Measurements from ENCODE around the gene PDZRN3. TPM values are rescaled to one million over a fixed set of nuclear protein-coding genes. Genes with fewer than 3 reads are reported as not detected.

The PDZRN3 gene
- total and polyA plus RNA-seq, 8 donors: 20.0 to 88.6 (median 62.3) TPM

DNA sequence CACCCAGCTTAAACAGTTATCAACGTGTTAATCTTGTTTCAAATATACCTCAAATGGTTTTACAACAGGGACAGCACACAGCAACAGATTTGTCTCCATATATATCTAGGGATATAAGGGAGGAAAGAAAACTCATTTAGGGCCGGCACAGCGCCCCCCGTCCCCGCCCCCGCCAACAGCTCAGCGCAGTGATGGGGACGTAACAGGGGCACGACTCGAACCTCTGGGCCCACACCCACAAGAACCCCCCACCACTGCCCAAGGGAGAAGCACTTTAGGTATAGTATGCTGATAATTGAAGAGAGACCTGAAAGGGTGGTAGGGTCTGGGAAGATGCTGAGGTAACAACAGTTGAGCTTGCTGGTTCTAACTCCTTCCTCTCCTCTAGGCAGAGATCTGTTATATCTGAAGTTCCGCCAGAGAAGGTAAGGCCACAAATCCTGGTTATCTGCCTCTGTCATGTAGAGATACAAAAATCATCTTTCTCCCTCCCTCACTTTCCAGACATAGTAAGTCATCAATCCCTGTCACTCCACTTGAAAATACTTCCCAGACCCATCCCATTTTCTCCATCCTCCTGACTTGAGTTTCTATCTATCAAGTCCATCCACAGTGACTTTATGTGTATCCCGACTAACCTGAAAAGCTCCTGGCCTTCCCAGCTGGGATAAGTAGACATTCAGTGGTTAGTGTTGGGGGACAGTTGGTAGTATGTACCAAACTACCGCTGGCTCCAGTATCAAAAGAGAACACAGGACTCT is 126.9 kb downstream of the PDZRN3 start:
- TF ChIP-seq, protein P1, sequence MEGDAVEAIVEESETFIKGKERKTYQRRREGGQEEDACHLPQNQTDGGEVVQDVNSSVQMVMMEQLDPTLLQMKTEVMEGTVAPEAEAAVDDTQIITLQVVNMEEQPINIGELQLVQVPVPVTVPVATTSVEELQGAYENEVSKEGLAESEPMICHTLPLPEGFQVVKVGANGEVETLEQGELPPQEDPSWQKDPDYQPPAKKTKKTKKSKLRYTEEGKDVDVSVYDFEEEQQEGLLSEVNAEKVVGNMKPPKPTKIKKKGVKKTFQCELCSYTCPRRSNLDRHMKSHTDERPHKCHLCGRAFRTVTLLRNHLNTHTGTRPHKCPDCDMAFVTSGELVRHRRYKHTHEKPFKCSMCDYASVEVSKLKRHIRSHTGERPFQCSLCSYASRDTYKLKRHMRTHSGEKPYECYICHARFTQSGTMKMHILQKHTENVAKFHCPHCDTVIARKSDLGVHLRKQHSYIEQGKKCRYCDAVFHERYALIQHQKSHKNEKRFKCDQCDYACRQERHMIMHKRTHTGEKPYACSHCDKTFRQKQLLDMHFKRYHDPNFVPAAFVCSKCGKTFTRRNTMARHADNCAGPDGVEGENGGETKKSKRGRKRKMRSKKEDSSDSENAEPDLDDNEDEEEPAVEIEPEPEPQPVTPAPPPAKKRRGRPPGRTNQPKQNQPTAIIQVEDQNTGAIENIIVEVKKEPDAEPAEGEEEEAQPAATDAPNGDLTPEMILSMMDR (IDR thresholded peaks at IDR 0.05): no peak
- Histone ChIP-seq H3K4me3 (no peak overlapping the region), H3K36me3 (no peaks in the 10 kb centered on the region), H3K27ac (no peak overlapping the region), H3K4me1 (peaks cover 3 to 9% of the 10 kb centered on the region in 2 donors), H3K9me3 (no peaks in the 10 kb centered on the region), H3K27me3 (no peaks in the 10 kb centered on the region)
- DNase-seq: no peak
- no peak for ATAC-seq
- intact Hi-C loops (cut with DNase I): no loop called here

DNA sequence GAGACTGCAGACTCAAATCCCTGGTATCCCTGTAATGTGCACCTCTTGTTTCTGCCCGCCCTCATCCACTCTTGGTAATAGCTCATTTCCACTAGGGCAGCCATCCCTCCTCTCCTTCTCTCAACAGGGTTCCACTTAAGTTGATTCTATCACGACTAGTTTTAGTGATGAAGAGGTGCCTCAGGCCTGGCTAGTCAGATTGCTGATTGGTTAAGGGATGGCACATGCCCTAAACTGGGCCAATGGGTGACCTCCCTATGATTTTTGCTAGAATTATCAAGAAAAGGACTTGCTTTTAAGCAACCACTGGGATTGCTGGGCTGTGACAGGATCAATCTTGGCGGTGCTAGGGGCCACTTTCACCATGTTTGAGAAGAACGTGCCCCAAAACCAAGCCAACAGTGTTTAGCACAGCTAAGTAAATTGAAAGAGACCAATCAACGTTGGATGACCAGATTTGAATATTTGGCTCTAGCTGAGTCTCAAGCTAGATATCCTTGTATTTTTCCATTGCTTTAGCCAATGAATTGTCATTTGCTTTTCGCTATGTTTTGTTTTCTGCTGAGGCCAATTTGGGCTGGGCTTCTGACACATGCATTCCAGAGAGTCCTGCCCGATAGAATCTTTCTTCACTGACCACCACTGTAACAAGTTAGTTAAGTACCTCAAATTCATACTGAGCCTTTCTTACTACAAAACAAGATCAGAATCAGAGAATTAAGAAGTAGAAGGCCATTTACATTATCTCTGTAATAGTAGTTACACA is 131.0 kb downstream of the PDZRN3 start:
- no peak overlapping the region for H3K27ac ChIP-seq
- TF ChIP-seq, protein P1 (IDR thresholded peaks at IDR 0.05): no peak
- H3K4me3 ChIP-seq: no peak overlapping the region
- H3K4me1 ChIP-seq: peaks cover 0 to 3% of the 10 kb centered on the region in 2 donors
- H3K9me3 ChIP-seq: no peaks in the 10 kb centered on the region
- ATAC-seq (no peak), DNase-seq (peak in 2 of 4 donors; percentile 56)
- intact Hi-C loops (cut with DNase I): no loop called here
- no peaks in the 10 kb centered on the region for H3K36me3 ChIP-seq
- H3K27me3 ChIP-seq: no peaks in the 10 kb centered on the region

DNA sequence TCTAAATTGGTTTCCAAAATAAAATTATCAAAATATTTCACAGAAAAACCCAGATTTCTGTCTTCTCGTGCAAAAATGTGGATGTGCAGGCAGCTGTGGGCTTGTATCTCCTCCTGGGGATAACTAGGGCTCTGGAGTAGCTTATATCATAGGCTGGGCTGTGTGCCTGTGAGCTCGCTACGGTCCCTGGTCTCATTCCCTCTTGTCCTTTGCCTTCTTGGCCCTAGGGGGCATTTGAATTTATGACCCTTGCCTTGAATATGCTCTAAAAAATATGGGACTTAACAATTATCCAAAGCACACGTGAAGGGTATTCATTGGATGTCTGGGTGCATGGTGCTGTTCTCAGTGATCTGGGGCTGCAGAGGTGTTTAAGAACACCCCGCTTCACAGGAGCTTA is 132.6 kb downstream of the PDZRN3 start:
- ATAC-seq: no peak
- TF ChIP-seq, protein P1 (IDR thresholded peaks at IDR 0.05): no peak
- no peaks in the 10 kb centered on the region for H3K9me3 ChIP-seq
- intact Hi-C loops (cut with DNase I): no loop called here
- peaks cover 0 to 3% of the 10 kb centered on the region in 2 donors for H3K4me1 ChIP-seq
- no peak overlapping the region for H3K4me3 ChIP-seq
- H3K27me3 ChIP-seq: no peaks in the 10 kb centered on the region
- H3K36me3 ChIP-seq: no peaks in the 10 kb centered on the region
- H3K27ac ChIP-seq: no peak overlapping the region
- DNase-seq: no peak

DNA sequence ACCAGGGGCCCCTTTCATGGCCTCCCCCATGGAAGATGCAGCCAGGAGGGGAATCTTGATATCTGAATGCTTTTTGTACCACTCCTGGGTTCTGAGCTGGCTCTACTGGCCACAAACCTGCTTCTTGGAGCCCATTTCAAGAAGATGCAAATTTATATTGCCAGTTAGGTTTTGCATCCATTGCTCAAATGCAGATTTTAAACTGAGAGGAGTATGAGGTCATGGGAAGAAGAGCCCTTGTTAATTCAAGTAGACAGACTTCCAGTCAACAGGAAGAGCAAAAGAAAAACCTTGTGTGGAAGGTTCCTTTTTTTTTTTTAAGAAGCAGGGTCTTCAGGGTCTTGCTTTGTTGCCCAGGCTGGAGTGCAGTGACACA is 133.5 kb downstream of the PDZRN3 start:
- H3K27me3 ChIP-seq: no peaks in the 10 kb centered on the region
- TF ChIP-seq, protein P1 (IDR thresholded peaks at IDR 0.05): no peak
- peak; percentile 7 for ATAC-seq
- no peak overlapping the region for H3K4me3 ChIP-seq
- H3K4me1 ChIP-seq: peaks cover 0 to 3% of the 10 kb centered on the region in 2 donors
- H3K27ac ChIP-seq: peak overlapping the region in 1 of 2 donors; percentile 44
- H3K36me3 ChIP-seq: no peaks in the 10 kb centered on the region
- DNase-seq: no peak
- H3K9me3 ChIP-seq: no peaks in the 10 kb centered on the region
- intact Hi-C loops (cut with DNase I): no loop called here

Measured in left lung (tissue), 10 donors.